Glutamatergic neuron (in vitro differentiated cells): Measurements from ENCODE around the gene ZNF618. TPM values are rescaled to one million over a fixed set of nuclear protein-coding genes. Genes with fewer than 3 reads are reported as not detected.

ENCODE experiments used
- DNase-seq: peaks from one replicate; pipeline ENCODE4 v3.0.0; 2022
- H3K27ac Mint-ChIP-seq: one replicate; pipeline ENCODE4 v1.8.0; 2020; ENCODE audit warnings: mild to moderate bottlenecking, mixed read lengths, inconsistent platforms; ENCODE audit not compliant: unreplicated experiment
- H3K27me3 Mint-ChIP-seq: one replicate; pipeline ENCODE4 v1.8.0; 2020; ENCODE audit warnings: mild to moderate bottlenecking, moderate library complexity, mixed read lengths, inconsistent platforms; ENCODE audit not compliant: unreplicated experiment
- H3K36me3 Mint-ChIP-seq: one replicate; pipeline ENCODE4 v1.8.0; 2020; ENCODE audit warnings: mild to moderate bottlenecking, mixed read lengths, inconsistent platforms; ENCODE audit not compliant: unreplicated experiment
- H3K4me1 Mint-ChIP-seq: one replicate; pipeline ENCODE4 v1.8.0; 2020; ENCODE audit warnings: mild to moderate bottlenecking, low read depth, mixed read lengths, inconsistent platforms; ENCODE audit not compliant: unreplicated experiment
- H3K4me3 Mint-ChIP-seq: one replicate; pipeline ENCODE4 v1.8.0; 2020; ENCODE audit warnings: mild to moderate bottlenecking, mixed read lengths, inconsistent platforms; ENCODE audit not compliant: unreplicated experiment
- H3K9me3 Mint-ChIP-seq: one replicate; pipeline ENCODE4 v1.8.0; 2020; ENCODE audit warnings: mild to moderate bottlenecking, moderate library complexity, mixed read lengths, inconsistent platforms; ENCODE audit not compliant: unreplicated experiment
- CTCF ChIP-seq: fragments of 200-600 bp; sonication (generic); IDR thresholded peaks from one replicate; pipeline ENCODE4 v1.5.0; 2021; ENCODE audit not compliant: partially characterized antibody, unreplicated experiment
- total RNA-seq: library from RNA; stranded (reverse); fragmentation: NEBNext Ultra II Directional; extraction: Animal tissue kit (Norgen Biotek cat#: 25700); gene quantifications from one replicate; pipeline ENCODE4 v1.2.1, GENCODE V29; 2021; ENCODE audit not compliant: unreplicated experiment

Gene ZNF618
- total RNA-seq, 1 donor from 2014 or later: 114 TPM

DNA sequence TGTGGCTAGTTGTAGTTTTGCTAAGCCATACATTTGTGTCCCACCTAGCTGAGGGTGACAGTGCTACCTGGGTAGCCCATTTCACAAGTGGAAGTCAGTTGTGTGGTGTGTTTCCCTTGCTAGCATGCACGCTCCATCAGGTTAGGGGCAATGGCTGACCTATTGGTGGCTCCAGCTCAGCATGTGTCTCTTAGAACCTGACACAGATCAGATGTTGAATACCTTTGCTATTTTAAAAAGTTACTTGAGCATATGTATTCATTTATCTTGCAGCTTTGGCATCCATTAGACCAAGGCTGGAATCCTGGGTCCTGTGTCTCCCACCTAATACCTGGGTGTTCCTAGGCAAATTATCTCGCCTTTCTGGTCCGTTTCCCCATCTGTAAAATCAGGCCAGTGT is 44.8 kb downstream of the ZNF618 start:
- DNase-seq: no peak
- Mint-ChIP-seq H3K27me3 (no peaks in the 10 kb centered on the region), H3K4me3 (no peak overlapping the region), H3K36me3 (peaks cover 10% of the 10 kb centered on the region), H3K9me3 (peaks cover 2% of the 10 kb centered on the region), H3K4me1 (peaks cover 17% of the 10 kb centered on the region), H3K27ac (no peak overlapping the region)
- no peak for TF ChIP-seq CTCF

- Mint-ChIP-seq H3K27me3 (no peaks in the 10 kb centered on the region), H3K9me3 (peaks cover 2% of the 10 kb centered on the region), H3K4me1 (peaks cover 17% of the 10 kb centered on the region), H3K27ac (no peak overlapping the region), H3K4me3 (no peak overlapping the region), H3K36me3 (peaks cover 10% of the 10 kb centered on the region)
- TF ChIP-seq CTCF: no peak
- no peak for DNase-seq
Measured at GRCh38 chr9:113921396-113921925, 45.4 kb downstream of the ZNF618 start.

GRCh38 chr9:113922160-113922559 is 46.1 kb downstream of the ZNF618 start:
- Mint-ChIP-seq H3K27me3 (no peaks in the 10 kb centered on the region), H3K9me3 (peaks cover 3% of the 10 kb centered on the region), H3K36me3 (peaks cover 10% of the 10 kb centered on the region), H3K27ac (no peak overlapping the region), H3K4me1 (peaks cover 17% of the 10 kb centered on the region), H3K4me3 (no peak overlapping the region)
- no peak for DNase-seq
- no peak for TF ChIP-seq CTCF

DNA sequence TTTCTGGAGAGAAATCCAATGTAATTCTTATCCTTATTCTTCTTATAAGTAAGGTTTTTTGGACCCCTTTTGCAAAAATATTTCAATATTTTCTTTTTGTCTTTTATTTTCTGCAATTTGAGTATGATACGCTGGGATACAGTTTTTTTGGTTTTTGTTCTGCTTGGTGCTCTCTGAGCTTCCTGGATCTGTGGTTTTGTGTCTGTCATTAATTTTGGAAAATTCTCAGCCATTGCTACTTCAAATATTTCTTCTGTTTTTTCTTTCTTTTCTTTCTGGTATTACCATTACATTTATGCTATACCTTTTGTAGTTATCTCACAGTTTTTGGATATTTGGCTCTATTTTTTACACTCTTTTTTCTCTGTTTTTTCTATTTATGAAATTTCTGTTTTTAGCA is 50.1 kb downstream of the ZNF618 start:
- H3K27me3 Mint-ChIP-seq: peaks cover 1% of the 10 kb centered on the region
- peaks cover 8% of the 10 kb centered on the region for H3K4me1 Mint-ChIP-seq
- H3K9me3 Mint-ChIP-seq: peaks cover 3% of the 10 kb centered on the region
- DNase-seq: no peak
- TF ChIP-seq CTCF: no peak
- H3K27ac Mint-ChIP-seq: no peak overlapping the region
- H3K36me3 Mint-ChIP-seq: peaks cover 24% of the 10 kb centered on the region
- no peak overlapping the region for H3K4me3 Mint-ChIP-seq

GRCh38 chr9:113927277-113927676 is 51.2 kb downstream of the ZNF618 start:
- no peak for DNase-seq
- Mint-ChIP-seq H3K27ac (no peak overlapping the region), H3K27me3 (peaks cover 1% of the 10 kb centered on the region), H3K4me3 (no peak overlapping the region), H3K36me3 (peaks cover 19% of the 10 kb centered on the region), H3K4me1 (peaks cover 8% of the 10 kb centered on the region), H3K9me3 (peaks cover 3% of the 10 kb centered on the region)
- TF ChIP-seq CTCF: no peak
